Left ventricle myocardium inferior (tissue), 1 donor: Measurements from ENCODE around the gene CREB1. TPM values are rescaled to one million over a fixed set of nuclear protein-coding genes. Genes with fewer than 3 reads are reported as not detected.

ENCODE experiments used
- DNase-seq: peaks from one replicate; pipeline ENCODE4 v3.0.0-alpha.2; 2020
- H3K27ac ChIP-seq: fragments of 200-600 bp; replicated peaks from 2 replicates; pipeline ENCODE4 v1.8.0; 2021
- H3K27me3 ChIP-seq: fragments of 200-600 bp; 2 replicates; pipeline ENCODE4 v1.8.0; 2021; ENCODE audit warnings: low read depth
- H3K36me3 ChIP-seq: fragments of 200-600 bp; 2 replicates; pipeline ENCODE4 v1.8.0; 2021
- H3K4me1 ChIP-seq: fragments of 200-600 bp; 2 replicates; pipeline ENCODE4 v1.8.0; 2021
- H3K4me3 ChIP-seq: fragments of 200-600 bp; 2 replicates; pipeline ENCODE4 v1.8.0; 2021; ENCODE audit warnings: mild to moderate bottlenecking, moderate library complexity
- H3K9me3 ChIP-seq: fragments of 200-600 bp; replicated peaks from 2 replicates; pipeline ENCODE4 v1.8.0; 2021
- intact Hi-C: fragments of 100-400 bp; cut with micrococcal nuclease; formaldehyde crosslinking; loops from one replicate; pipeline ENCODE4 v1.11.0; 2022
- total RNA-seq: library from RNA; stranded (reverse); fragmentation: NEBNext Ultra II Directional; extraction: Animal tissue kit (Norgen Biotek cat#: 25700); gene quantifications from one replicate; pipeline ENCODE4 v1.2.1, GENCODE V29; 2021
- TF ChIP-seq, protein P1 (sequence below): fragments of 200-600 bp; IDR thresholded peaks from 2 replicates; pipeline ENCODE4 v1.8.0; 2021; ENCODE audit warnings: antibody characterized with exemption, mild to moderate bottlenecking, borderline replicate concordance
- donor health status: DM: no; HTN: yes; CAD: no; lungs with severe emphysema.

Gene CREB1
- total RNA-seq, 1 donor from 2014 or later: 50.5 TPM

DNA sequence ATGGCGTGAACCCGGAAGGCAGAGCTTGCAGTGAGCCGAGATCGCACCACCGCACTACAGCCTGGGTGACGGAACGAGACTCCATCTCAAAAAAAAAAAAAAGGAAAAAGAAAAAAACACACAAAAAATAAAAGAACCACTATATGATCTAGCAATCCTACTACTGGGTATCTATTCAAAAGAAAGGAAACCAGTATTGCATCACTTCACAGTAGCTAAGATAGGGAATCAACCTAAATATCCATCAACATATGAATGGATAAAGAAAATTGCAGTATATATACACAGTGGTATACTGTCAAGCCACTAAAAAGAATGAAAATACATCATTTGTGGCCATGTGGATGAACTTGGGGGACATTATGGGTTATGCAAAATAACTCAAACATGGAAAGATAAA, 57.5 kb downstream of the CREB1 start:
- Histone ChIP-seq H3K9me3 (peaks cover 12% of the 10 kb centered on the region), H3K27ac (no peak overlapping the region), H3K27me3 (no peaks in the 10 kb centered on the region), H3K36me3 (peaks cover 73% of the 10 kb centered on the region), H3K4me1 (peaks cover 4% of the 10 kb centered on the region), H3K4me3 (no peak overlapping the region)
- intact Hi-C loops: no loop called here
- TF ChIP-seq, protein P1, sequence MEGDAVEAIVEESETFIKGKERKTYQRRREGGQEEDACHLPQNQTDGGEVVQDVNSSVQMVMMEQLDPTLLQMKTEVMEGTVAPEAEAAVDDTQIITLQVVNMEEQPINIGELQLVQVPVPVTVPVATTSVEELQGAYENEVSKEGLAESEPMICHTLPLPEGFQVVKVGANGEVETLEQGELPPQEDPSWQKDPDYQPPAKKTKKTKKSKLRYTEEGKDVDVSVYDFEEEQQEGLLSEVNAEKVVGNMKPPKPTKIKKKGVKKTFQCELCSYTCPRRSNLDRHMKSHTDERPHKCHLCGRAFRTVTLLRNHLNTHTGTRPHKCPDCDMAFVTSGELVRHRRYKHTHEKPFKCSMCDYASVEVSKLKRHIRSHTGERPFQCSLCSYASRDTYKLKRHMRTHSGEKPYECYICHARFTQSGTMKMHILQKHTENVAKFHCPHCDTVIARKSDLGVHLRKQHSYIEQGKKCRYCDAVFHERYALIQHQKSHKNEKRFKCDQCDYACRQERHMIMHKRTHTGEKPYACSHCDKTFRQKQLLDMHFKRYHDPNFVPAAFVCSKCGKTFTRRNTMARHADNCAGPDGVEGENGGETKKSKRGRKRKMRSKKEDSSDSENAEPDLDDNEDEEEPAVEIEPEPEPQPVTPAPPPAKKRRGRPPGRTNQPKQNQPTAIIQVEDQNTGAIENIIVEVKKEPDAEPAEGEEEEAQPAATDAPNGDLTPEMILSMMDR: no peak
- no peak for DNase-seq

DNA sequence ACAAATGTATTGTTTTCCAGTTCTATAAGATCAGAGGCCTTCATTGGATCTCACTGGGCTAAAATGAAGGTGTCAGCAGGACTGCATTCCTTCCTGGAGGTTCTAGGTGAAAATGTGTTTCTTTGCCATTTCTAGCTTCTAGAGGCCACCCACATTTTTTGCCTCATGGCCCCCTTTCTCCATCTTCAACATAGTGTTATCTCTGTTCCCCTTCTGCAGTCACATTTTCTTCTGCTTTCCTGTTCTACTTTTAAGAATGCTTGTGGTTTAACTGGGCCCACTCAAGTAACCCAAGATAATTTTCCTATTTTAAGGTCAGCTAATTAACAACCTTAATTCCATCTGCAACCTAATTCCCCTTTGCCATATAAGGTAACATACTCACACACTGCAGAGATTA, 59.4 kb downstream of the CREB1 start:
- H3K27me3 ChIP-seq: no peaks in the 10 kb centered on the region
- peaks cover 18% of the 10 kb centered on the region for H3K9me3 ChIP-seq
- DNase-seq: no peak
- TF ChIP-seq, protein P1: no peak
- H3K36me3 ChIP-seq: peaks cover 68% of the 10 kb centered on the region
- intact Hi-C loops: no loop called here
- peaks cover 4% of the 10 kb centered on the region for H3K4me1 ChIP-seq
- H3K27ac ChIP-seq: no peak overlapping the region
- no peak overlapping the region for H3K4me3 ChIP-seq

DNA sequence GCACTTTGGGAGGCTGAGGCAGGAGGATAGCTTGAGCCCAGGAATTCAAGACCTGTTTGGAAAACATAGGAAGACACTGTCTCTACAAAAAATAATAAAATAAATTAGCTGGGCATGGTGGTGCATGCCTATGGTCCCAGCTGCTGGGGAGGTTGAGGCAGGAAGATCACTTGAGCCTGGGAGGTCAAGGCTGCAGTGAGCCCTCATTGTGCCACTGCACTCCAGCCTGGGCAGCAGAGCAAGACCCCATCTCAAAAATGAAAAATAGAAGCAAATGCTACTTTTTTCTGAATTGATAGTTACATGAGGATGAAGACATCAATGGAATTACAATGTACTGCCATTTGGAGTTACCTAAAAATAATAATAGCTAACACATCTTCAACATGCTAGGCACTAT, 63.5 kb downstream of the CREB1 start:
- peaks cover 18% of the 10 kb centered on the region for H3K9me3 ChIP-seq
- peaks cover 60% of the 10 kb centered on the region for H3K36me3 ChIP-seq
- no peaks in the 10 kb centered on the region for H3K4me1 ChIP-seq
- no peak for DNase-seq
- intact Hi-C loops: no loop called here
- no peak overlapping the region for H3K4me3 ChIP-seq
- H3K27me3 ChIP-seq: no peaks in the 10 kb centered on the region
- no peak overlapping the region for H3K27ac ChIP-seq
- TF ChIP-seq, protein P1: no peak

DNA sequence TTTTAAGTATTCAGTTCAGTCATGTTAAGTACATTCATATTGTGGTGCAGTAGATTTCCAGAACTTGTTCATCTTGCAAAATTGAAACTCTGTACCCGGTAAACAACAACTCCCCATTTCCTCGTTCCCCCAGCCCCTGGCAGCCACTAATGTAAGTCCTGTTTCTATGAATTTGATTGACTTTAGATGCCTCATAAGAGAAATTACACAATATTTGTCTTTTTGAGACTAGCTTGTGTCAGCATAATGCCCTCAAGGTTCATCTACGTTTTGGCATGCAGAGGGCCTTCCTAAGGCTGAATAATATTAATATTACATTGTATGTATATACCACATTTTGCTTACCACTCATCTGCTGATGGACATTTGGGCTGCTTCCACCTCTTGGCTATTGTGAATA, 64.5 kb downstream of the CREB1 start:
- H3K4me3 ChIP-seq: no peak overlapping the region
- no peaks in the 10 kb centered on the region for H3K27me3 ChIP-seq
- H3K9me3 ChIP-seq: peaks cover 18% of the 10 kb centered on the region
- no peaks in the 10 kb centered on the region for H3K4me1 ChIP-seq
- no peak for DNase-seq
- no peak overlapping the region for H3K27ac ChIP-seq
- intact Hi-C loops: no loop called here
- peaks cover 55% of the 10 kb centered on the region for H3K36me3 ChIP-seq
- TF ChIP-seq, protein P1: no peak

DNA sequence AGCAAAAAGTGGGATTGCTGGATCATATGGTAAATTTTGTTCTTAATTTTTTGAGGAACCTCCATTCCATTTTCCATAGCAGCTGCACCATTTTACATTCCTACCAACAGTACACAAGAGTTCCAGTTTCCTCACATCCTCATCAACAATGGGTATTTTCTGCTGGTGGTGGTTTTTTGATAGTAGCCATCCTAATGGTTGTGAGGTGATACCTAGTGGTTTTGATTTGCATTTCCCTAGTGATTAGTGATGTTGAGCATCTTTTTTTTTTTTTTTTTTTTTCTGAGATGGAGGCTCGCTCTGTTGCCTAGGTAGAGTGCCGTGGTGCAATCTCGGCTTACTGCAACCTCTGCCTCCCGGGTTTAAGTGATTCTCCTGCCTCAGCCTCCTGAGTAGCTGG, 65.0 kb downstream of the CREB1 start:
- H3K9me3 ChIP-seq: peaks cover 18% of the 10 kb centered on the region
- DNase-seq: no peak
- TF ChIP-seq, protein P1: no peak
- H3K4me1 ChIP-seq: no peaks in the 10 kb centered on the region
- H3K27ac ChIP-seq: no peak overlapping the region
- intact Hi-C loops: no loop called here
- H3K27me3 ChIP-seq: no peaks in the 10 kb centered on the region
- H3K4me3 ChIP-seq: no peak overlapping the region
- H3K36me3 ChIP-seq: peaks cover 50% of the 10 kb centered on the region

DNA sequence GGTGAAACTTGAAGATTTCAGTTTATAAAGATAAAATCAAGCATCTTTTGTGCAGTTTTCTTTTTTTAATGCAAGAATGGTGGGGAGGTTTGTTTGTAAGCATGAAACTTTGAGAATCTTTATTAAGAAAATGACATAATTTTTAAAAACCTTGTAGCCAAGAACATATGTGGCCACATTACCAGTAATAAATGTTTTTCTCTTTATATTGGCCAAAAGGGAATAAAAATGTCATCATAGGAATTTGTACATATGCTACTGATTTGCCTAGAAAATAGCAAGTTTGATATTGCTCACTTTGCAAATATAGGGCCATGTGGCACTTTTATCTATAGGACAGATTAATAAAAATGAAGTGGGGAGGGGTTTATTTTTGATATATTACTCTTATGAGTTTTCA, 69.9 kb downstream of the CREB1 start:
- intact Hi-C loops: no loop called here

More for the DNA sequence above, 69.9 kb downstream of the CREB1 start:
- Histone ChIP-seq H3K4me3 (no peak overlapping the region), H3K27ac (no peak overlapping the region), H3K36me3 (peaks cover 16% of the 10 kb centered on the region), H3K9me3 (no peaks in the 10 kb centered on the region), H3K4me1 (peaks cover 7% of the 10 kb centered on the region), H3K27me3 (no peaks in the 10 kb centered on the region)
- DNase-seq: no peak
- TF ChIP-seq, protein P1: no peak
